ENCODE results near the gene BEND7.

- TF ChIP-seq CTCF (IDR thresholded peaks at IDR 0.05) (no peak), POLR2A (IDR thresholded peaks at IDR 0.05) (no peak)
Observed at GRCh38 chr10:13567030-13567429, 38.2 kb upstream of the BEND7 start.
